ENCODE results near the gene RAB22A.
A peak's percentile ranks its signal among the peaks of the same experiment; 100 is the strongest.

The RAB22A gene

GRCh38 chr20:58377017-58377416 is 67.5 kb downstream of the RAB22A start:
- H3K4me1 Mint-ChIP-seq: peaks cover 39% of the 10 kb centered on the region
- H3K9me3 Mint-ChIP-seq: peaks cover 14% of the 10 kb centered on the region
- H3K36me3 Mint-ChIP-seq (ENCODE audit: low read depth): no peaks in the 10 kb centered on the region
- peaks cover 7% of the 10 kb centered on the region for H3K27me3 Mint-ChIP-seq (ENCODE audit: low read depth)
- no peak overlapping the region for H3K4me3 Mint-ChIP-seq
- no peak overlapping the region for H3K27ac Mint-ChIP-seq
- TF ChIP-seq CTCF (IDR thresholded peaks at IDR 0.05; ENCODE audit: unreplicated experiment in 3 of 3): no peak

GRCh38 chr20:58377766-58378401 is 68.4 kb downstream of the RAB22A start:
- H3K9me3 Mint-ChIP-seq: peaks cover 23% of the 10 kb centered on the region
- no peak overlapping the region for H3K27ac Mint-ChIP-seq
- H3K36me3 Mint-ChIP-seq (ENCODE audit: low read depth): no peaks in the 10 kb centered on the region
- TF ChIP-seq CTCF (IDR thresholded peaks at IDR 0.05; ENCODE audit: unreplicated experiment in 3 of 3): no peak
- H3K27me3 Mint-ChIP-seq (ENCODE audit: low read depth): peaks cover 7% of the 10 kb centered on the region
- H3K4me3 Mint-ChIP-seq: no peak overlapping the region
- peaks cover 30% of the 10 kb centered on the region for H3K4me1 Mint-ChIP-seq

- peaks cover 26% of the 10 kb centered on the region for H3K4me1 Mint-ChIP-seq
- no peak for TF ChIP-seq CTCF (IDR thresholded peaks at IDR 0.05; ENCODE audit: unreplicated experiment in 3 of 3)
- H3K27ac Mint-ChIP-seq: no peak overlapping the region
- peaks cover 24% of the 10 kb centered on the region for H3K9me3 Mint-ChIP-seq
- H3K27me3 Mint-ChIP-seq (ENCODE audit: low read depth): peaks cover 7% of the 10 kb centered on the region
- H3K36me3 Mint-ChIP-seq (ENCODE audit: low read depth): no peaks in the 10 kb centered on the region
- H3K4me3 Mint-ChIP-seq: no peak overlapping the region
Observed at GRCh38 chr20:58378704-58379103, 69.2 kb downstream of the RAB22A start.

- peaks cover 24% of the 10 kb centered on the region for H3K9me3 Mint-ChIP-seq
- peaks cover 14% of the 10 kb centered on the region for H3K27me3 Mint-ChIP-seq (ENCODE audit: low read depth)
- TF ChIP-seq CTCF (IDR thresholded peaks at IDR 0.05; ENCODE audit: unreplicated experiment in 3 of 3): no peak
Observed at GRCh38 chr20:58381627-58382026, 72.1 kb downstream of the RAB22A start.

GRCh38 chr20:58382096-58382495 is 72.6 kb downstream of the RAB22A start:
- no peak overlapping the region for H3K4me3 Mint-ChIP-seq
- no peak overlapping the region for H3K27ac Mint-ChIP-seq
- peaks cover 26% of the 10 kb centered on the region for H3K9me3 Mint-ChIP-seq
- peaks cover 6% of the 10 kb centered on the region for H3K4me1 Mint-ChIP-seq
- peaks cover 17% of the 10 kb centered on the region for H3K27me3 Mint-ChIP-seq (ENCODE audit: low read depth)
- no peak for TF ChIP-seq CTCF (IDR thresholded peaks at IDR 0.05; ENCODE audit: unreplicated experiment in 3 of 3)
- no peaks in the 10 kb centered on the region for H3K36me3 Mint-ChIP-seq (ENCODE audit: low read depth)

More at GRCh38 chr20:58381627-58382026, 72.1 kb downstream of the RAB22A start:
- H3K4me3 Mint-ChIP-seq: no peak overlapping the region
- peaks cover 6% of the 10 kb centered on the region for H3K4me1 Mint-ChIP-seq
- no peaks in the 10 kb centered on the region for H3K36me3 Mint-ChIP-seq (ENCODE audit: low read depth)
- H3K27ac Mint-ChIP-seq: no peak overlapping the region

- peaks cover 27% of the 10 kb centered on the region for H3K9me3 Mint-ChIP-seq
- H3K36me3 Mint-ChIP-seq (ENCODE audit: low read depth): no peaks in the 10 kb centered on the region
- H3K27me3 Mint-ChIP-seq (ENCODE audit: low read depth): peaks cover 14% of the 10 kb centered on the region
- H3K4me1 Mint-ChIP-seq: no peaks in the 10 kb centered on the region
- no peak for TF ChIP-seq CTCF (IDR thresholded peaks at IDR 0.05; ENCODE audit: unreplicated experiment in 3 of 3)
- peak overlapping the region in 1 of 3 experiments; percentile 55 for H3K4me3 Mint-ChIP-seq
- H3K27ac Mint-ChIP-seq: no peak overlapping the region
Observed at GRCh38 chr20:58384821-58385220, 75.3 kb downstream of the RAB22A start.

All from nephron (organoid).